ENCODE results near the gene KRT76.
"Not testable (repeated sequence)": the region's sequence is repeated elsewhere in the genome, so short reads cannot be mapped to it uniquely, and the experiment has no call there.

KRT76 gene

DNA sequence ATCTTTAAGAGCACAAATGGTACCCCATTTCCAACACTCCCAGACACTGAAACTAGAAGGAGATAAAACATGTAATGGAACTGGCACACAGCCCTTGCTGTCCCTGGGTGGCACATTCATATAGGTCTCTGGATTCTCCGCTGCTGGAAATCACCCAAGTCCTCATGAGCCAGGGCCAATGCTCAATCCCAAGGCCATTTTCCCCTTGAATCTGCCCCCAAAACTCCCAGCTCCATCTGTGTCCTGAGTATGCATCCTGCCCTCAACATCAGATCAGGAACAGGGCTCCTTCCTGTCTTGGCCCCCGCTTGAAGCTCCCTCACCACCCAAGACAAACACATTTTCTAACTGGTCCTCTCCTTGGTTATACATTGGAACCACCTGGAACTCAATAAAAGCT is 24.6 kb downstream of the KRT76 start:
- DNase-seq (ENCODE audit: low read depth) = no peak
- no peak overlapping the region for H3K4me3 ChIP-seq (ENCODE audit: low read length)
- TF ChIP-seq, protein P1, sequence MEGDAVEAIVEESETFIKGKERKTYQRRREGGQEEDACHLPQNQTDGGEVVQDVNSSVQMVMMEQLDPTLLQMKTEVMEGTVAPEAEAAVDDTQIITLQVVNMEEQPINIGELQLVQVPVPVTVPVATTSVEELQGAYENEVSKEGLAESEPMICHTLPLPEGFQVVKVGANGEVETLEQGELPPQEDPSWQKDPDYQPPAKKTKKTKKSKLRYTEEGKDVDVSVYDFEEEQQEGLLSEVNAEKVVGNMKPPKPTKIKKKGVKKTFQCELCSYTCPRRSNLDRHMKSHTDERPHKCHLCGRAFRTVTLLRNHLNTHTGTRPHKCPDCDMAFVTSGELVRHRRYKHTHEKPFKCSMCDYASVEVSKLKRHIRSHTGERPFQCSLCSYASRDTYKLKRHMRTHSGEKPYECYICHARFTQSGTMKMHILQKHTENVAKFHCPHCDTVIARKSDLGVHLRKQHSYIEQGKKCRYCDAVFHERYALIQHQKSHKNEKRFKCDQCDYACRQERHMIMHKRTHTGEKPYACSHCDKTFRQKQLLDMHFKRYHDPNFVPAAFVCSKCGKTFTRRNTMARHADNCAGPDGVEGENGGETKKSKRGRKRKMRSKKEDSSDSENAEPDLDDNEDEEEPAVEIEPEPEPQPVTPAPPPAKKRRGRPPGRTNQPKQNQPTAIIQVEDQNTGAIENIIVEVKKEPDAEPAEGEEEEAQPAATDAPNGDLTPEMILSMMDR (IDR thresholded peaks at IDR 0.05; ENCODE audit: insufficient read depth, low read depth, low read length, missing control alignments) = no peak

DNA sequence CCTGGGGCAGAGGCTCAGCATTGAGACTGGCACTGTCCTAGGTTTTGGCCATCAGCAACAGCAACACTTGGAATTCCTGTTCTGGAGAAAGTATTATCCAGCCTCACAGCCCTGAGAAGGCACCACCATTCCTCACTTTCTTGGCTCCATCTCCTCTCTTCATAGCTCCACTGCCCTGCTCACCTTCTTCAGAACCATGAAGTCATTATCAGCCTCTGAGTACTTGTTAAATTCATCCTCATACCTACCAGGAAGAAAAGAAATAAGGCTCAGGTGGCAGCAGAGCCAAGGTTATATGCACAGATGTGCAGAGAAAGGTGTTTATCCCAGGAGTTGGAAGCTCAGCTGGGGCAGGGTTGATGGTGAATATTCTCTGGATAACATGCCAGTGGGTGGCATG is 25.4 kb downstream of the KRT76 start:
- H3K4me3 ChIP-seq (ENCODE audit: low read length) = no peak overlapping the region
- no peak for DNase-seq (ENCODE audit: low read depth)
- TF ChIP-seq, protein P1 (IDR thresholded peaks at IDR 0.05; ENCODE audit: insufficient read depth, low read depth, low read length, missing control alignments) = no peak

DNA sequence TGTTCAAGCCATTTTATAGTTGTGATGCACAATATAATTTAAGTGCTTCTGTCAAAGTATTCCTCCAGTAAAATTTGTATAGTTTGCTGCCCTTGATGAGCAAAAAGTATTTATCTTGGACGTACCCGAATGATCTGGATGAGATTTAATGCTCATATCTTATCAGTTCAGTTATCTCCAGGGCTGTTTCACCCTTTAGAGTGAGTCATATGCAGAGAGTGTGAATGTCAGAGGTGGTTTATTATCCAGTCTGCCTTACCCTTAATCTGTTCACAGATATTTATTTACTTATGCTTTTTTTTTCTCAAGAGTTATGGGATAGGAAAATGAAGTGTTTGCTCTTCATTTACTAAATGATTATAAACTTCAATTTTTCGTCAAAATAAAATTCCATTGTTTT is 26.6 kb downstream of the KRT76 start:
- not testable (repeated sequence) for DNase-seq (ENCODE audit: low read depth); H3K4me3 ChIP-seq (ENCODE audit: low read length)

DNA sequence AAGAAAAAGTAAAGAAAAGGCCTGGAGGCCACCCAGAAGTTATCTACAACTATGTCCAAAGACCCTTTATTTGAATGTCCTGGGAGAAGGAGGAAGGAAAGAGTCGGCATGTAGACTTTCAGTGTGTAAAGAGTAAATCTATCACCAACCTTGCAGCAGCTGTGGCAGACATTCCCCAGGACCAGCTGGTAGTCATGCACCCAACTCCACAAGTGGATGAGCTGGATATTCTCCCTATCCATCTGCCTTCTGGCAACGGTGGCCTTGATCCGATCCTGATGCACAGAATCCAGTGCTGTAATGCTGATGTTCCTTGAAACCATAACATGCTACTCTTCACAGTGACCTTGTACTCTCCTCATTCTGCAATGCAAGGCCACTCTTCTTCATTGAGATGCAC is 27.3 kb downstream of the KRT76 start:
- DNase-seq (ENCODE audit: low read depth) = no peak
- TF ChIP-seq, protein P1 (IDR thresholded peaks at IDR 0.05; ENCODE audit: insufficient read depth, low read depth, low read length, missing control alignments) = no peak
- H3K4me3 ChIP-seq (ENCODE audit: low read length) = no peak overlapping the region

DNA sequence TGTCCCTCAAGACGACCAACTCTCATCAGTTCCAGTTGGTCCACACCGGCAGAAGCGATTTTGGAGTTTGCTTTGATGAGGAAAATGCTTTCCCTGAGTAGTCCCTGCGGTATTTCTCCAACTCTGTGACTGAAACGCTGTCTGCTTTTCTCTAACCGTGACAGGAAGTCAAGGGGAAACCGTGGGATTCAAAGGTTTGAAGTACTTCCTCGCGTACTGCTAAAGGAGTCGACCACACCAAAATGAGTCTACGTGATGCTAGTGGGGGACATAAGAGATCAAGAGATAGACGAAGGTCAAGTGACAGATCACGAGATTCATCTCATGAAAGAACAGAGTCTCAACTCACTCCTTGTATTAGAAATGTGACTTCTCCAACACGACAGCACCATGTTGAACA is 28.6 kb downstream of the KRT76 start:
- no peak for DNase-seq (ENCODE audit: low read depth)

DNA sequence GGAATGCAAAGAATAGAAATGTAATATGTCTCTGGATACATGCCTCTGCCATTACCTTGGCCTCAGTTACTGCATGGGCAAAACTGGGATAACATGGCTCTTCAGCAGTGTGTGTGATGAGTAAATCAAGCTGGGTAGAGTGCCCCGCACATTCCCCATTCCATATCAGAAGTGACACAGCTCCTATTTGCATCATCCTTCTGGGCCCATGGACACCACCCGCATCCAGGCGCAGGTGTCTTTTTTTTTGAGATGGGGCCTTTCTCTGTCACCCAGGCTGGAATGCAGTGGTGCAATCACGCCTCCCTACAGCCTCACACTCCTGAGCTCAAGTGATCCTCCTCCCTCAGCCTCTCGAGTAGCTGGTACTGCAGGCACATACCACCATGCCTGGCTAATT is 31.6 kb downstream of the KRT76 start:
- no peak overlapping the region for H3K4me3 ChIP-seq (ENCODE audit: low read length)
- no peak for DNase-seq (ENCODE audit: low read depth)
- TF ChIP-seq, protein P1 (IDR thresholded peaks at IDR 0.05; ENCODE audit: insufficient read depth, low read depth, low read length, missing control alignments) = no peak

More for the DNA sequence above, 28.6 kb downstream of the KRT76 start:
- H3K4me3 ChIP-seq (ENCODE audit: low read length) = no peak overlapping the region
- TF ChIP-seq, protein P1 (IDR thresholded peaks at IDR 0.05; ENCODE audit: insufficient read depth, low read depth, low read length, missing control alignments) = no peak

DNA sequence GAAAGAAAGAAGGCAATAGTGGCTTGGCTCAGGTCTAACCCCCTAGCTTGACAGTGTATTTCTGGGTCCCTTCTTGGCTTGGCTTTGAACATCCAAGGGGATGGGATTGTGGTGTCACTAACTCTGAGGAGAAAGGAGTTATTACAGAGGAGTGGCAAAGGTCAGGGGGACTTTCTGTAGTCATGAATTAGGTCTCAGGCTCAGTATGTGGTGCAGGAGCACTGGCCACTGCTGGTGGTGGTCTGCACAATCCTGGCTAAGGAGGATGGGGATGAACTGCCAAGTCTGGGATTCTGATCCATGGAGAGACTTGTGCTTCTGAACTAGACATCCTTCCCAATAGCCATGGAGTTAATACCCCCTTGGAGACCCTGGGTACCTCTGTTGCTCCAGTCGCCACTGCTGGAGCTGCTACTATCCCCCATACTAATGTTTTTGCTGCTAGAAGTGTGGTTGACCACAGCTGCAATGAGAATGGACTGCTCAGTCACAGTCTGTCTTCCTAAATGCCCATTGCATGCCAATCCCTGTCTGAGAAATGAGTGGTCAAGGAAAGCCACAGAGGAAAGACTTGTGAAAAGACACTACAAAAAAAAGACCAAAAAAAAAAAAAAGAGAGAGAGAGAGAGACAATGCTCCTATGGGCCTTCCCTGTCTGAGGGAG is 32.5 kb downstream of the KRT76 start:
- no peak for DNase-seq (ENCODE audit: low read depth)
- TF ChIP-seq, protein P1 (IDR thresholded peaks at IDR 0.05; ENCODE audit: insufficient read depth, low read depth, low read length, missing control alignments) = no peak
- no peak overlapping the region for H3K4me3 ChIP-seq (ENCODE audit: low read length)

Measured in epithelial cell of esophagus (primary cell).